Vagina (tissue), 2 donors: ENCODE data around the gene ZNF771. TPM values are rescaled to one million over a fixed set of nuclear protein-coding genes. Genes with fewer than 3 reads are reported as not detected.
A peak's percentile ranks its signal among the peaks of the same experiment; 100 is the strongest.

Experiments
- DNase-seq, 2 donors: peaks; one replicate each; pipeline ENCODE4 v3.0.0-alpha.2; 2017; ENCODE audit errors: extremely low spot score in 2 of 2
- H3K27ac ChIP-seq: fragments of 200-600 bp; sonication (generic); one replicate; pipeline ENCODE4 v1.5.1; 2019
- H3K27me3 ChIP-seq: fragments of 200-600 bp; sonication (generic); one replicate; pipeline ENCODE4 v1.5.1; 2019
- H3K36me3 ChIP-seq, 2 donors: fragments of 200-600 bp; sonication (generic); one replicate each; pipeline ENCODE4 v1.5.1; 2017 to 2019
- H3K4me1 ChIP-seq: fragments of 200-600 bp; sonication (generic); one replicate; pipeline ENCODE4 v1.5.1; 2019
- H3K4me3 ChIP-seq, 2 donors: fragments of 200-600 bp; sonication (generic); 1 replicate in 1 of 2; 2 replicates in 1 of 2; pipeline ENCODE4 v1.5.1; 2016 to 2019
- H3K9me3 ChIP-seq: fragments of 200-600 bp; sonication (generic); one replicate; pipeline ENCODE4 v1.5.1; 2019
- POLR2A ChIP-seq, 2 donors: fragments of 450-650 bp; IDR thresholded peaks; one replicate each; pipeline ENCODE4 v1.6.1; 2017; ENCODE audit warnings: antibody characterized with exemption in 2 of 2, mild to moderate bottlenecking in 2 of 2, moderate library complexity in 2 of 2
- POLR2AphosphoS5 ChIP-seq, 2 donors: sonication (generic); formaldehyde crosslinking; IDR thresholded peaks; one replicate each; pipeline ENCODE4 v1.9.0; 2017; ENCODE audit warnings: antibody characterized with exemption in 2 of 2, mild to moderate bottlenecking in 2 of 2, low read depth in 1 of 2; ENCODE audit not compliant: insufficient read depth in 1 of 2
- intact Hi-C: fragments of 100-400 bp; cut with DNase I; formaldehyde crosslinking; loops from one replicate; pipeline ENCODE4 v1.15.1; 2023
- total RNA-seq: library from RNA; depleted of rRNA; stranded (reverse); fragments of >200 nt; gene quantifications from one replicate; pipeline ENCODE4 v1.2.3, GENCODE V29; 2016
- TF ChIP-seq, protein P1 (sequence below), 3 experiments: fragments of 450-650 bp in 2 of 3; fragments of 200-600 bp in 1 of 3; sonication (generic) in 1 of 3; IDR thresholded peaks; one replicate each; pipeline ENCODE4 v1.5.1; 2017 to 2019; ENCODE audit warnings: antibody characterized with exemption in 3 of 3, mild to moderate bottlenecking in 2 of 3, moderate library complexity in 2 of 3

The ZNF771 gene
- total RNA-seq, 1 donor from 2014 or later, result 42.7 TPM

DNA sequence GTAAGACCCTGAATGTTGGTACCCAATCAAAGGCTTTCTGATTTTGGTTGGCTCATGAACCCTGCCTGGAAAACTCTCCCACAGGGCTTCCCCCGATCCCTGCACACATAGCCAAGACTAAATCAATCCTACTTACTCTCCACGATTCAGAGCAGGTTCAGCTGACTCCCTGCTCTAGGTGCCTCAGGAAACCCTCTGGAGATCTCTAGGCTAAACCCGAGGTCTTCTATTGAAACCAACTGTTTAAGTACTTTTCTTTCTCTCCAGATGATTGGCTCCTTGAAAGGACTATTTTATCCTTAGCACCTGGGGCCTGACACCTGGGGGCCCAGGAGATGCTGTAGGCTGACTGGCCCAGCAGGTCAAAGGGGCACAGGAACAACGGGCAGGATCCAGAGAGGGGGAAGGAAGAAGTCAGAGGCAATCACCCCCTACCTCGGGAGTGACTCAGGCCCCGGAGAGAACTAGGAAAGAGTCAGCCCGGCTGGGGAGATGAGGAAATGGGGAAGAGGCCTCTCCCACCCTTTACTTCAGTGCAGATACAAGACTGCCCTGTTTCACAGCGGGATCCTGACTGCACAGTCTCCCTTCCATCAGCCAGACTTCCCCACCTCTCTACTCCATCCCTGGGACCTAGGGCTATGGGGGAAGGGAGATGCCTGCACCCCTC lies 39.1 kb upstream of the ZNF771 start:
- Histone ChIP-seq H3K4me1 (peaks cover 56% of the 10 kb centered on the region), H3K9me3 (no peaks in the 10 kb centered on the region), H3K4me3 (peak overlapping the region; percentile 92 to 93), H3K27ac (peak overlapping the region; percentile 80), H3K36me3 (peaks cover 0 to 9% of the 10 kb centered on the region in 2 donors), H3K27me3 (no peaks in the 10 kb centered on the region)
- intact Hi-C loops, result no loop called here
- DNase-seq, result no peak
- TF ChIP-seq, protein P1, sequence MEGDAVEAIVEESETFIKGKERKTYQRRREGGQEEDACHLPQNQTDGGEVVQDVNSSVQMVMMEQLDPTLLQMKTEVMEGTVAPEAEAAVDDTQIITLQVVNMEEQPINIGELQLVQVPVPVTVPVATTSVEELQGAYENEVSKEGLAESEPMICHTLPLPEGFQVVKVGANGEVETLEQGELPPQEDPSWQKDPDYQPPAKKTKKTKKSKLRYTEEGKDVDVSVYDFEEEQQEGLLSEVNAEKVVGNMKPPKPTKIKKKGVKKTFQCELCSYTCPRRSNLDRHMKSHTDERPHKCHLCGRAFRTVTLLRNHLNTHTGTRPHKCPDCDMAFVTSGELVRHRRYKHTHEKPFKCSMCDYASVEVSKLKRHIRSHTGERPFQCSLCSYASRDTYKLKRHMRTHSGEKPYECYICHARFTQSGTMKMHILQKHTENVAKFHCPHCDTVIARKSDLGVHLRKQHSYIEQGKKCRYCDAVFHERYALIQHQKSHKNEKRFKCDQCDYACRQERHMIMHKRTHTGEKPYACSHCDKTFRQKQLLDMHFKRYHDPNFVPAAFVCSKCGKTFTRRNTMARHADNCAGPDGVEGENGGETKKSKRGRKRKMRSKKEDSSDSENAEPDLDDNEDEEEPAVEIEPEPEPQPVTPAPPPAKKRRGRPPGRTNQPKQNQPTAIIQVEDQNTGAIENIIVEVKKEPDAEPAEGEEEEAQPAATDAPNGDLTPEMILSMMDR (IDR thresholded peaks at IDR 0.05), result no peak
- TF ChIP-seq POLR2AphosphoS5 (IDR thresholded peaks at IDR 0.05; ENCODE audit: insufficient read depth in 1 of 2, low read depth in 1 of 2), result no peak
- TF ChIP-seq POLR2A (IDR thresholded peaks at IDR 0.05), result no peak

DNA sequence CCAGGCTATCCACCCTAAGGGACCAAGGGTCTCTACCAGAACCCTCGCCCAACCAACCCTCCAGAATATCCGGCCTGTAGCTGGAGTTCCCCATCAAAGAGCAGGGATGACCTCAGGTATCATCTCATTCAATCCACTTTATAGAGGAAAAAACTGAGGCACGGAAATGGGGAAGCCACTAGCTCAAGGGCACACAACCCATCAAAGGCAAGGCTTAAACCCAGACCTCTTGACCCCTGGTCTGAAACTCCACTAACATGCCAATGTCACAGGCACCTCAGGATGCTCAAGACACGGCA lies 38.7 kb upstream of the ZNF771 start:
- H3K4me1 ChIP-seq, result peaks cover 56% of the 10 kb centered on the region
- H3K27ac ChIP-seq, result peak overlapping the region; percentile 80
- no peaks in the 10 kb centered on the region for H3K9me3 ChIP-seq
- peak overlapping the region; percentile 92 to 93 for H3K4me3 ChIP-seq
- H3K36me3 ChIP-seq, result peaks cover 0 to 9% of the 10 kb centered on the region in 2 donors
- TF ChIP-seq, protein P1 (IDR thresholded peaks at IDR 0.05), result no peak
- TF ChIP-seq POLR2A (IDR thresholded peaks at IDR 0.05) (no peak), POLR2AphosphoS5 (IDR thresholded peaks at IDR 0.05; ENCODE audit: insufficient read depth in 1 of 2, low read depth in 1 of 2) (no peak)
- DNase-seq, result no peak
- no peaks in the 10 kb centered on the region for H3K27me3 ChIP-seq
- intact Hi-C loops, result no loop called here

DNA sequence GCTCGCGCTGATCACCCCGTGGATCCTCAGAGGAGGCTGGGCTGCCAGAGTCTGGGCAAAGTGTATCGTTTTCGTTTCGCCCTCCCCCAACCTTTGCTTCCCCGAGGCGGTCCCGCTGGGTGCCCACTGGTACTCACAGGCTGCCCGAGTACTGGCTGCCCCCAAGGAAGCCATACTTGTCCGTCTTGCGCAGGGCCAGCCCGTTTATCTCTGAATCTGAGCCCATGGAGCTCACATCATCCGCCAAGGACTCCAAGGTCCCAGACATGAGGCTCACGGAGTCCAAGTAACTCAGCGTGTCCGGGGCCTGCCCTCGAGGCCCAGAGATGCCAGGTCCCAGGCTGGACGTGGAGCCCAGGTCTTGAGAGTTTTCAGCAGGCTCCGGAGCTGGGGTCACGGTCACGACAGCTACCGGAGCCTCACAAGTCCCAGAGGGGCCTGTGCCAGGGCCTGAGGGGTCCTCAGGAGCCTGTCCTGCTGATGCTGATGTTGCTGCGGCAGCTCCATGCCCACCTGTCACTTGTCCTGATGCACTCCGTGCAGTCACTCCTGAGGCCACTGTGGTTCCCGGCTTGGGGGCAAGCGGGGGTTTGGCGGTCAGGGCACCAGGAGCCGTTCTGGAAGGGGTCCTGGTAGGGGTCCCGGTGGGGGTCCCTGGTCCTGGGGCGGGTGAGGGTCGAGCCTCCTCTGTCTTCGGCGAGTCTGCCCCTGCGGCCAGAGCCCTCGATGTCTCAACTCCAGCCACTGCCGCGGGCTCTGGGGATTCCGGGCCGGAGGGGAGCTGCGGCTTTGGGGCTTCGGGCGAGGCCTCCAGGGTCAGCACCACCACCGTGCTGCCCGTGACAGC lies 38.1 kb upstream of the ZNF771 start:
- Histone ChIP-seq H3K9me3 (no peaks in the 10 kb centered on the region), H3K27ac (peak overlapping the region; percentile 80), H3K27me3 (no peaks in the 10 kb centered on the region), H3K36me3 (peaks cover 0 to 9% of the 10 kb centered on the region in 2 donors), H3K4me3 (peak overlapping the region; percentile 92 to 93), H3K4me1 (peaks cover 56% of the 10 kb centered on the region)
- peak in 1 of 2 donors; percentile 90 for DNase-seq
- intact Hi-C loops, result no loop called here
- TF ChIP-seq POLR2A (IDR thresholded peaks at IDR 0.05), result no peak
- no peak for TF ChIP-seq POLR2AphosphoS5 (IDR thresholded peaks at IDR 0.05; ENCODE audit: insufficient read depth in 1 of 2, low read depth in 1 of 2)
- TF ChIP-seq, protein P1 (IDR thresholded peaks at IDR 0.05), result no peak

DNA sequence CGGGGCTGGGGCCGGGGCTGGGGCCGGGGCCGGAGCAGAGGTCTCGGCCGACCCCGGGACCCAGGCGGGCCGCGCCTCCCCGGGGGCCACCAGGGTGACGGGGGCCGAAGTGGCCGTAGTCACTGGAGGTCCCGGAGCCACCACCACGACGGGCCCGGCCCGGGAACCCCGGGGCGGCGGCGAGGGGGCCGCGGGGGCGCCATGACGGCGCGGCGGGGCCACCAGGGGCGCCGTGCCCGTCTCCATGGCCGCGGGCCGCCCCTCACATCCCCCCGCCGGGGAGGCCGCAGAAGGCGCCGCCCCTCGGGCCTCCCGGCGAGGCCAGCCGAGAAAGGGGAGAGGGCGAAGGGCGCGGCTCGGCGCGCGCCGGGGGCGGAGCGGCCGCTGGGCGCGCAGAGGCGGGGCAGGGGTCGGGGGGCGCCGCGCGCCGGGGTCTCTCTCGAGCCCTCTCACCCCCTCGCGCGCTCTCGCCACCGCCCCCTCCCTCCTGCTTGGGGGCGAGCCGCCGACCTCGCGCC lies 37.4 kb upstream of the ZNF771 start:
- peaks cover 0 to 3% of the 10 kb centered on the region in 2 donors for H3K36me3 ChIP-seq
- peak overlapping the region; percentile 92 to 93 for H3K4me3 ChIP-seq
- peak overlapping the region; percentile 80 for H3K27ac ChIP-seq
- no peaks in the 10 kb centered on the region for H3K9me3 ChIP-seq
- no peaks in the 10 kb centered on the region for H3K27me3 ChIP-seq
- TF ChIP-seq, protein P1 (IDR thresholded peaks at IDR 0.05), result no peak
- TF ChIP-seq POLR2A (IDR thresholded peaks at IDR 0.05), result peak in 1 of 2 donors; percentile 69
- intact Hi-C loops, result loop anchor here (10.0 kb wide), 1 partner anchor 1505 kb away; the partner anchor contains the start of gene ZNF267
- peaks cover 52% of the 10 kb centered on the region for H3K4me1 ChIP-seq
- no peak for DNase-seq
